Neuronal stem cell (in vitro differentiated cells): ENCODE results near the gene TNNI2.

Source experiments
- DNase-seq: peaks from one replicate; pipeline ENCODE4 v3.0.0-alpha.2; 2013; ENCODE audit warnings: low spot score
- H2AFZ ChIP-seq: one replicate; pipeline ENCODE4 v1.6.1; 2013; ENCODE audit warnings: mild to moderate bottlenecking, low read length, inconsistent platforms
- H2AK5ac ChIP-seq: 2 replicates; pipeline ENCODE4 v1.6.1; 2013; ENCODE audit warnings: low read depth, mild to moderate bottlenecking, inconsistent platforms, low read length, moderate library complexity, mixed read lengths
- H2BK120ac ChIP-seq: 2 replicates; pipeline ENCODE4 v1.6.1; 2013; ENCODE audit warnings: low read depth, mild to moderate bottlenecking, inconsistent platforms, low read length, moderate library complexity, mixed read lengths
- H2BK12ac ChIP-seq: one replicate; pipeline ENCODE4 v1.6.1; 2013; ENCODE audit warnings: low read length, inconsistent platforms
- H2BK15ac ChIP-seq: 2 replicates; pipeline ENCODE4 v1.6.1; 2013; ENCODE audit warnings: mild to moderate bottlenecking, low read length, inconsistent platforms, mixed read lengths
- H2BK5ac ChIP-seq: one replicate; pipeline ENCODE4 v1.6.1; 2013; ENCODE audit warnings: inconsistent platforms, mild to moderate bottlenecking, low read length, moderate library complexity
- H3K14ac ChIP-seq: one replicate; pipeline ENCODE4 v1.6.1; 2013; ENCODE audit warnings: low read length, inconsistent platforms
- H3K18ac ChIP-seq: 2 replicates; pipeline ENCODE4 v1.6.1; 2013; ENCODE audit warnings: low read length, inconsistent platforms
- H3K23ac ChIP-seq: 2 replicates; pipeline ENCODE4 v1.6.1; 2013; ENCODE audit warnings: low read depth, mild to moderate bottlenecking, mixed read lengths, low read length, inconsistent platforms; ENCODE audit not compliant: poor library complexity
- H3K27ac ChIP-seq: replicated peaks from 3 replicates; pipeline ENCODE4 v1.5.1; 2013; ENCODE audit warnings: low read length, inconsistent platforms
- H3K27me3 ChIP-seq, 3 experiments: 2 replicates each; pipeline ENCODE4 v1.6.1; 2013; ENCODE audit warnings: low read length in 3 of 3, mild to moderate bottlenecking in 2 of 3, inconsistent platforms in 1 of 3, low read depth in 1 of 3, mixed read lengths in 1 of 3, moderate library complexity in 1 of 3; ENCODE audit not compliant: control insufficient read depth in 3 of 3, insufficient read depth in 3 of 3
- H3K36me3 ChIP-seq, 2 donors: replicated peaks in 1 of 2; 2 replicates each; pipeline ENCODE4 v1.6.1; 2013; ENCODE audit warnings: low read length in 2 of 2; ENCODE audit not compliant: control insufficient read depth in 2 of 2, insufficient read depth in 2 of 2
- H3K4ac ChIP-seq: 2 replicates; pipeline ENCODE4 v1.6.1; 2013; ENCODE audit warnings: inconsistent platforms, mild to moderate bottlenecking, low read length, moderate library complexity
- H3K4me1 ChIP-seq, 2 donors: 1 replicate in 1 of 2; 2 replicates in 1 of 2; pipeline ENCODE4 v1.6.1; 2013; ENCODE audit warnings: low read length in 2 of 2, low read depth in 1 of 2; ENCODE audit not compliant: control insufficient read depth in 2 of 2, insufficient read depth in 1 of 2
- H3K4me2 ChIP-seq: one replicate; pipeline ENCODE4 v1.6.1; 2013; ENCODE audit warnings: mild to moderate bottlenecking, low read length, inconsistent platforms; ENCODE audit not compliant: insufficient read depth, poor library complexity, severe bottlenecking
- H3K4me3 ChIP-seq, 2 donors: 2 replicates each; pipeline ENCODE4 v1.5.1; 2013; ENCODE audit warnings: low read length in 2 of 2, mild to moderate bottlenecking in 2 of 2, inconsistent platforms in 1 of 2, moderate library complexity in 1 of 2
- H3K79me1 ChIP-seq: one replicate; pipeline ENCODE4 v1.6.1; 2013; ENCODE audit warnings: low read depth, mild to moderate bottlenecking, inconsistent platforms, low read length, moderate library complexity
- H3K9ac ChIP-seq: one replicate; pipeline ENCODE4 v1.6.1; 2013; ENCODE audit warnings: mild to moderate bottlenecking, low read depth, low read length, inconsistent platforms; ENCODE audit not compliant: poor library complexity
- H3K9me3 ChIP-seq, 2 donors: replicated peaks in 1 of 2; 2 replicates each; pipeline versions ENCODE3 to v1.6.1; 2013; ENCODE audit warnings: low read length in 2 of 2, mild to moderate bottlenecking in 2 of 2, inconsistent platforms in 1 of 2, low read depth in 1 of 2, mixed read lengths in 1 of 2, moderate library complexity in 1 of 2; ENCODE audit not compliant: control insufficient read depth in 2 of 2, insufficient read depth in 1 of 2
- H4K8ac ChIP-seq: one replicate; pipeline ENCODE4 v1.6.1; 2013; ENCODE audit warnings: low read depth, mild to moderate bottlenecking, inconsistent platforms, low read length, moderate library complexity
- H4K91ac ChIP-seq: one replicate; pipeline ENCODE4 v1.6.1; 2013; ENCODE audit warnings: low read length, low read depth, mild to moderate bottlenecking, inconsistent platforms; ENCODE audit not compliant: poor library complexity
- WGBS, 2 donors: extraction: QIAGEN DNeasy Blood & Tissue Kit; methylation state at CpG; one replicate each; pipeline ENCODE4 v1.1.7; 2013; ENCODE audit warnings: missing lambda C conversion rate in 2 of 2, mixed read lengths in 1 of 2; ENCODE audit not compliant: insufficient read length in 2 of 2, insufficient replicate concordance in 1 of 2; ENCODE audit errors: extremely low coverage in 2 of 2; 5-methylcytosine and 5-hydroxymethylcytosine counted together

Gene TNNI2

DNA sequence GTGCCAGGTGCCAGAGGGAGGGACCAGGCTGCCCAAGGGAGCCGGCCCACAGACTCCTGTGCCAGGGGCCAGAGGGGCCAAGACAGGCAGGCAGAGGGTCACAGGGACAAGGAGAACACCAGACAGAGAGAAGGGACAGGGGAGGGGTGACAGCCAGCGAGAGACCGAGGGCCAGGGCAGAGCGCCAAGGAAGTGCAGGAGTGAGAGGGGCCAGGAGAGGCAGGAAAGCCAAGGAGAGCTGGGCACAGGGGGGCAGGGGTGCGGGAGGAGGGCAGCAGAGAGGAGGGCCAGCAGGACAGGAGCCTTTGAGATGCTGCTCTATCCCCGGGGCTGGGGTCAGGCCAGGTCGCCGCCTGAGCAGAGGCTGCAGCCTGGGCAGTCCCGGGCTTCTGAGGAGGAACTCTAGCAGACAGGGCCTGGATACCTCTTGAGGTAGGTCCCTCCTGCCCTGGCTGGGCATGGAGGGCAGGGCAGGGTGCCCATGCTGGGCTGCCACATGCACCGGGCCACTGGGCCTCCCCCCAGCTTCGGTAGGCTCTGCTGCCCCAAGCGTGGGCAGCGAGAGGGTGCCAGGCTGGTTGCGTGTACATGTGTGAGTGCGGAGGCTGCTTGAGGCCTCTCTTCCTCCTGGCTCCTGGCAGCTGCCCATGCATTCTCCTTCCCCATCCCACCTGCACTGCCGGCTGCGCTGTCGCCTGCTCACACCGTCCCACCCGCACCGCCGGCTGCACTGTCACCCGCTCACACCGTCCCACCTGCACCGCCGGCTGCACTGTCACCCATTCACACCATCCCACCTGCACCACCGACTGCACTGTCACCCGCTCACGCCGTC lies 26.3 kb downstream of the TNNI2 start:
- DNase-seq: no peak
- Histone ChIP-seq H3K27ac (peak overlapping the region; percentile 24), H3K9ac (peak overlapping the region; percentile 60), H2BK15ac (peak overlapping the region; percentile 99), H3K27me3 (no peaks in the 10 kb centered on the region), H3K4me3 (no peak overlapping the region), H3K36me3 (no peaks in the 10 kb centered on the region), H3K23ac (peak overlapping the region; percentile 91), H4K8ac (no peak overlapping the region), H2AFZ (peak overlapping the region; percentile 74), H3K14ac (peak overlapping the region; percentile 75), H3K18ac (peak overlapping the region; percentile 78), H3K4ac (peak overlapping the region; percentile 17), H3K4me1 (peaks cover 22 to 33% of the 10 kb centered on the region in 2 donors), H2BK120ac (peak overlapping the region; percentile 16), H2BK5ac (peak overlapping the region; percentile 84), H2AK5ac (peak overlapping the region; percentile 79), H4K91ac (peak overlapping the region; percentile 87), H3K9me3 (no peaks in the 10 kb centered on the region), H2BK12ac (peak overlapping the region; percentile 93), H3K79me1 (no peaks in the 10 kb centered on the region), H3K4me2 (no peak overlapping the region)
- WGBS, 2 donors: no CpG with 5 or more reads among the region's 30 CpGs

GRCh38 chr11:1866226-1866625 lies 27.4 kb downstream of the TNNI2 start:
- DNase-seq: no peak
- H2AFZ ChIP-seq: no peak overlapping the region
- no peak overlapping the region for H3K4me3 ChIP-seq
- H3K27me3 ChIP-seq: peaks cover 0 to 1% (median 0%) of the 10 kb centered on the region in 3 experiments
- no peaks in the 10 kb centered on the region for H3K36me3 ChIP-seq
- H2AK5ac ChIP-seq: peak overlapping the region; percentile 79
- H4K91ac ChIP-seq: no peak overlapping the region
- no peak overlapping the region for H3K23ac ChIP-seq
- peak overlapping the region; percentile 99 for H2BK15ac ChIP-seq
- no peak overlapping the region for H3K27ac ChIP-seq
- no CpG with 5 or more reads among the region's 8 CpGs for WGBS, 2 donors
- H2BK120ac ChIP-seq: no peak overlapping the region
- H3K4ac ChIP-seq: peak overlapping the region; percentile 93
- H2BK12ac ChIP-seq: peak overlapping the region; percentile 90
- no peaks in the 10 kb centered on the region for H3K79me1 ChIP-seq
- H2BK5ac ChIP-seq: peak overlapping the region; percentile 82
- H3K4me1 ChIP-seq: peaks cover 27 to 38% of the 10 kb centered on the region in 2 donors
- no peak overlapping the region for H3K14ac ChIP-seq
- H3K18ac ChIP-seq: peak overlapping the region; percentile 52
- H4K8ac ChIP-seq: no peak overlapping the region
- no peak overlapping the region for H3K4me2 ChIP-seq
- no peaks in the 10 kb centered on the region for H3K9me3 ChIP-seq
- no peak overlapping the region for H3K9ac ChIP-seq

- no peak overlapping the region for H3K4me2 ChIP-seq
- DNase-seq: no peak
- H3K27me3 ChIP-seq: peaks cover 0 to 3% (median 0%) of the 10 kb centered on the region in 3 experiments
- H2BK5ac ChIP-seq: peak overlapping the region; percentile 82
- H3K4me1 ChIP-seq: peaks cover 28 to 38% of the 10 kb centered on the region in 2 donors
- H3K18ac ChIP-seq: peak overlapping the region; percentile 85
- H3K79me1 ChIP-seq: no peaks in the 10 kb centered on the region
- H2BK15ac ChIP-seq: peak overlapping the region; percentile 99
- peak overlapping the region; percentile 79 for H2AK5ac ChIP-seq
- H2BK12ac ChIP-seq: peak overlapping the region; percentile 90
- no peak overlapping the region for H3K4me3 ChIP-seq
- H4K91ac ChIP-seq: no peak overlapping the region
- no peak overlapping the region for H2AFZ ChIP-seq
- H3K14ac ChIP-seq: no peak overlapping the region
- no CpG with 5 or more reads among the region's 15 CpGs for WGBS, 2 donors
- no peak overlapping the region for H3K4ac ChIP-seq
- no peak overlapping the region for H3K9ac ChIP-seq
- no peak overlapping the region for H3K27ac ChIP-seq
- H4K8ac ChIP-seq: no peak overlapping the region
- no peak overlapping the region for H2BK120ac ChIP-seq
- H3K9me3 ChIP-seq: no peaks in the 10 kb centered on the region
- H3K23ac ChIP-seq: no peak overlapping the region
- H3K36me3 ChIP-seq: no peaks in the 10 kb centered on the region
Measured at GRCh38 chr11:1866776-1867175, 28.0 kb downstream of the TNNI2 start.

DNA sequence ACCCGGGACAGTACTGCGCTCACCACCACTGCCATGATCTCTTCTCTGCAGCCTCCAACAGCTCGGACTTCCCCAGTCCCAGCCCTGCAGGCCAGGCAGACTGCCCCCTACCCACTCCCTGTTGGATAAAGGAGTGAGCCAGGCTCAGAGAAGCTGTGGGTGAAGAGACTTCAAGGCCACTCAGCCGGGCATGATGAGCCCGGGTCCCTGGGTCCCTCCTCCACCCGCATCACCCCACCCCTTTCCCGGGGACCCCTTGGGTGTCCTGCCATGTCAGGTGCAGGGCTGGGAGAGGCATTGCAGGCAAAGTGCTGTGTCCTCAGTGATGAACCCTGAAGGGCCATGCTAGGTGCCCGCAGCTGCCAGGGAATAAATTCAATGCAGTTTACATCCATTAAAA lies 28.6 kb downstream of the TNNI2 start:
- Histone ChIP-seq H2BK12ac (peak overlapping the region; percentile 41), H2AFZ (no peak overlapping the region), H4K8ac (no peak overlapping the region), H3K79me1 (no peaks in the 10 kb centered on the region), H3K4me2 (no peak overlapping the region), H3K4me1 (peaks cover 28 to 38% of the 10 kb centered on the region in 2 donors), H3K4ac (no peak overlapping the region), H3K36me3 (no peaks in the 10 kb centered on the region), H2BK120ac (no peak overlapping the region), H2AK5ac (peak overlapping the region; percentile 100), H3K14ac (peak overlapping the region; percentile 21), H3K27me3 (peaks cover 0 to 3% (median 0%) of the 10 kb centered on the region in 3 experiments), H3K9ac (no peak overlapping the region), H3K18ac (no peak overlapping the region), H2BK5ac (peak overlapping the region; percentile 66), H3K27ac (no peak overlapping the region), H4K91ac (no peak overlapping the region), H3K4me3 (no peak overlapping the region), H3K23ac (no peak overlapping the region), H3K9me3 (no peaks in the 10 kb centered on the region), H2BK15ac (no peak overlapping the region)
- no peak for DNase-seq
- no CpG with 5 or more reads among the region's 8 CpGs for WGBS, 2 donors
